Activated B cell treated with CpG ODN at 0.5 μM for 24 hours (primary cell): ENCODE measurements around the gene SPRR2B. TPM values are rescaled to one million over a fixed set of nuclear protein-coding genes. Genes with fewer than 3 reads are reported as not detected.
"Not testable (repeated sequence)": the region's sequence is repeated elsewhere in the genome, so short reads cannot be mapped to it uniquely, and the experiment has no call there.

ENCODE experiments used
- ATAC-seq: fragments of 200-7000 bp; cut with Tn5 transposase; one replicate; pipeline ENCODE4 v1.10.0; 2021; ENCODE audit warnings: low read depth, mild to moderate bottlenecking, moderate library complexity
- CTCF ChIA-PET: fragments of 350-600 bp; sonication (Branson Sonifier 250); formaldehyde crosslinking; loops from one replicate; lab custom pipeline; 2021; ENCODE audit warnings: antibody characterized with exemption; lab: Charles Lee
- POLR2A ChIA-PET: fragments of 350-600 bp; sonication (Branson Sonifier 250); formaldehyde crosslinking; loops from one replicate; lab custom pipeline; 2021; ENCODE audit warnings: antibody characterized with exemption; lab: Charles Lee
- DNase-seq: peaks from one replicate; pipeline ENCODE4 v3.0.0; 2022
- H3K27ac Mint-ChIP-seq: one replicate; pipeline ENCODE4 v1.8.0; 2020; ENCODE audit warnings: mixed read lengths
- H3K27me3 Mint-ChIP-seq: one replicate; pipeline ENCODE4 v1.8.0; 2021; ENCODE audit warnings: mixed read lengths
- H3K36me3 Mint-ChIP-seq: one replicate; pipeline ENCODE4 v1.8.0; 2021; ENCODE audit warnings: low read depth, mixed read lengths
- H3K4me1 Mint-ChIP-seq: one replicate; pipeline ENCODE4 v1.8.0; 2021; ENCODE audit warnings: mixed read lengths
- H3K4me3 Mint-ChIP-seq: one replicate; pipeline ENCODE4 v1.8.0; 2020; ENCODE audit warnings: mild to moderate bottlenecking, mixed read lengths
- H3K9me3 Mint-ChIP-seq: one replicate; pipeline ENCODE4 v1.8.0; 2020; ENCODE audit warnings: mixed read lengths
- intact Hi-C: fragments of 100-400 bp; cut with micrococcal nuclease; formaldehyde crosslinking; loops from one replicate; pipeline ENCODE4 v1.15.1; 2024
- total RNA-seq: library from RNA; stranded (reverse); gene quantifications from 2 replicates; pipeline ENCODE4 v1.2.3, GENCODE V29; 2022
- TF ChIP-seq, protein P1 (sequence below): fragments of 200-600 bp; IDR thresholded peaks from one replicate; pipeline ENCODE4 v1.8.0; 2022; ENCODE audit warnings: antibody characterized with exemption, mild to moderate bottlenecking

SPRR2B gene
- total RNA-seq = not detected in 2 replicates

- Mint-ChIP-seq H3K4me3 (no peak within 1 kb of the TSS), H3K27ac (no peak within 1 kb of the TSS), H3K36me3 (no peaks in the 10 kb centered on the region), H3K9me3 (no peaks in the 10 kb centered on the region), H3K27me3 (peaks cover 8% of the 10 kb centered on the region), H3K4me1 (no peaks in the 10 kb centered on the region)
- ChIA-PET CTCF (no interaction called here), POLR2A (no interaction called here)
- intact Hi-C loops = no loop called here
- ATAC-seq (no peak), DNase-seq (no peak)
- TF ChIP-seq, protein P1, sequence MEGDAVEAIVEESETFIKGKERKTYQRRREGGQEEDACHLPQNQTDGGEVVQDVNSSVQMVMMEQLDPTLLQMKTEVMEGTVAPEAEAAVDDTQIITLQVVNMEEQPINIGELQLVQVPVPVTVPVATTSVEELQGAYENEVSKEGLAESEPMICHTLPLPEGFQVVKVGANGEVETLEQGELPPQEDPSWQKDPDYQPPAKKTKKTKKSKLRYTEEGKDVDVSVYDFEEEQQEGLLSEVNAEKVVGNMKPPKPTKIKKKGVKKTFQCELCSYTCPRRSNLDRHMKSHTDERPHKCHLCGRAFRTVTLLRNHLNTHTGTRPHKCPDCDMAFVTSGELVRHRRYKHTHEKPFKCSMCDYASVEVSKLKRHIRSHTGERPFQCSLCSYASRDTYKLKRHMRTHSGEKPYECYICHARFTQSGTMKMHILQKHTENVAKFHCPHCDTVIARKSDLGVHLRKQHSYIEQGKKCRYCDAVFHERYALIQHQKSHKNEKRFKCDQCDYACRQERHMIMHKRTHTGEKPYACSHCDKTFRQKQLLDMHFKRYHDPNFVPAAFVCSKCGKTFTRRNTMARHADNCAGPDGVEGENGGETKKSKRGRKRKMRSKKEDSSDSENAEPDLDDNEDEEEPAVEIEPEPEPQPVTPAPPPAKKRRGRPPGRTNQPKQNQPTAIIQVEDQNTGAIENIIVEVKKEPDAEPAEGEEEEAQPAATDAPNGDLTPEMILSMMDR = no peak
These were observed at the start of gene SPRR2B for GRCh38 chr1:153071511-153071910. TSS of gene SPRR2B (minus strand) at chr1:153071611. CDS start at chr1:153070839, 772 bp downstream.

- no peak overlapping the region for H3K27ac Mint-ChIP-seq
- peaks cover 11% of the 10 kb centered on the region for H3K9me3 Mint-ChIP-seq
- ChIA-PET POLR2A (no interaction called here), CTCF (no interaction called here)
- ATAC-seq (no peak), DNase-seq (no peak)
- no peak overlapping the region for H3K4me3 Mint-ChIP-seq
- peaks cover 21% of the 10 kb centered on the region for H3K27me3 Mint-ChIP-seq
- intact Hi-C loops = no loop called here
- H3K36me3 Mint-ChIP-seq = no peaks in the 10 kb centered on the region
- TF ChIP-seq, protein P1 = no peak
- H3K4me1 Mint-ChIP-seq = no peaks in the 10 kb centered on the region
These were observed 49.5 kb upstream of the SPRR2B start for GRCh38 chr1:153120945-153121344.

DNA sequence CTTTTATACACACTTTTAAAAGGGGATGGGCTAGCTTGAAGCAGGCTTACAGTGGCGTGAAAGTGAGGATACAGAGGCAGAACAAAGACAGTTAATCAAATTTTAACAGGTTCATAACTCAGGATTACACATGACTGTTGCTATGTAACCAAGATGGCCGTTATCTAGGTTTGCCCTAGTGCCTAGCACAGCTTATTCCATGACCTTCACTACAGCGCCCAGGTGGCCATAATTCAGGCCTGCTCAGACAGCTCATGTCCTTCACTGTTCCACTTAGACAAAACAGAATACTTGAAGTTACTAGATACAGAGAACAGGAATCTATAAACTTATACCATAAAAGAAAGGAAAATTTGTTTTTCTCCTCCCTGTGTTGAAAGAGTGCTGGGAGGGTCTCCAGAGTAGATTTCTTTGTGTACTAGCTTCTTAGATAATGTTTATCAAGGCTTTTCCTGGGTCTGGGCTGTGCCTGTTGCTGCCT, 48.1 kb upstream of the SPRR2B start:
- intact Hi-C loops = no loop called here
- Mint-ChIP-seq H3K9me3 (peaks cover 2% of the 10 kb centered on the region), H3K4me1 (no peaks in the 10 kb centered on the region), H3K4me3 (no peak overlapping the region), H3K27ac (no peak overlapping the region), H3K27me3 (peaks cover 29% of the 10 kb centered on the region), H3K36me3 (no peaks in the 10 kb centered on the region)
- TF ChIP-seq, protein P1 = no peak
- ChIA-PET CTCF (no interaction called here), POLR2A (no interaction called here)
- no peak for DNase-seq
- no peak for ATAC-seq

GRCh38 chr1:153115264-153115663, 43.9 kb upstream of the SPRR2B start:
- H3K4me1 Mint-ChIP-seq, intact Hi-C loops, ATAC-seq, CTCF ChIA-PET, H3K36me3 Mint-ChIP-seq, POLR2A ChIA-PET, H3K4me3 Mint-ChIP-seq, DNase-seq, H3K27ac Mint-ChIP-seq, H3K9me3 Mint-ChIP-seq: not testable (repeated sequence)
- H3K27me3 Mint-ChIP-seq = peaks cover 29% of the 10 kb centered on the region

GRCh38 chr1:153113416-153113815, 42.0 kb upstream of the SPRR2B start, which contains the start of gene SPRR2F:
TSS of gene SPRR2F (minus strand) at chr1:153113516. CDS start at chr1:153112733, 783 bp downstream.
- POLR2A ChIA-PET = no interaction called here
- intact Hi-C loops = no loop called here
- H3K27me3 Mint-ChIP-seq = peaks cover 23% of the 10 kb centered on the region
- CTCF ChIA-PET = no interaction called here
- no peaks in the 10 kb centered on the region for H3K36me3 Mint-ChIP-seq
- no peak within 1 kb of the TSS for H3K27ac Mint-ChIP-seq
- no peak within 1 kb of the TSS for H3K4me3 Mint-ChIP-seq
- DNase-seq (no peak), ATAC-seq (no peak)
- peaks cover under 1% of the 10 kb centered on the region for H3K9me3 Mint-ChIP-seq
- no peaks in the 10 kb centered on the region for H3K4me1 Mint-ChIP-seq
- TF ChIP-seq, protein P1 = no peak

- CTCF ChIA-PET, H3K36me3 Mint-ChIP-seq, DNase-seq, H3K4me1 Mint-ChIP-seq, H3K9me3 Mint-ChIP-seq, POLR2A ChIA-PET, ATAC-seq, H3K4me3 Mint-ChIP-seq, intact Hi-C loops, H3K27ac Mint-ChIP-seq: not testable (repeated sequence)
- peaks cover 16% of the 10 kb centered on the region for H3K27me3 Mint-ChIP-seq
These were observed 41.0 kb upstream of the SPRR2B start for GRCh38 chr1:153112454-153112853.
